ENCODE results near the gene VIL1. TPM values are rescaled to one million over a fixed set of nuclear protein-coding genes. Genes with fewer than 3 reads are reported as not detected.

VIL1 gene
- total and polyA plus RNA-seq, 2 of the 13 experiments (the other 11 are each of a cell fraction or from before 2014, with no cell fraction given): 287 to 301 TPM

DNA sequence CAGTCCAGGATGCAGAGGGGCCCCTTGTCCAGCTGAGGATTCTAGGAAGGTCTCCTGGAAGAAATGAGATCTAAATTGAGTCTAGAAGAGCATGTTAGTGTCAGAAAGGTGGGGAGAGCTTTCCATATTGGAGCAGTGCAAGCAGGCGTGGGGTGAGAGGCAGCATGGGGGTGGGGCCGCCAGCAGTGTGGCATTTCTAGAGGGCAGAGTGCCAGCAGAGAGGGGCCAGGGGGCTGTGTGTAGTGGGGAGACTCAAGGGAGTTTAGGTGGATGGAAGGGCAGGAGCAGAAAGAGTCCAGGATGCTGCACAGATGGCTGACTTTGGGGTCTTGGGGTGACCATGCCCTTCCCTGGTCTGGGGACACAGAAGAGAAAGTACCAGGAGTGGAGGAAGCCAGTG, 2.1 kb downstream of the VIL1 start (continued):
- TF ChIP-seq ZNF563 (CRISPR knock-in tag; IDR thresholded peaks at IDR 0.05) (no peak), PITX1 (CRISPR knock-in tag; IDR thresholded peaks at IDR 0.05) (no peak)

GRCh38 chr2:218422403-218423086, 3.6 kb downstream of the VIL1 start:
- Histone ChIP-seq H4K20me1 (ENCODE audit: insufficient read depth, low read length) (peaks cover 11% of the 10 kb centered on the region; the same call in 1 of the 2 replicates), H3K36me3 (replicated peaks in 1 of 2; ENCODE audit: control insufficient read depth in 1 of 2, insufficient read depth in 2 of 2, low read length in 2 of 2) (peaks cover 18 to 38% of the 10 kb centered on the region in 2 experiments), H3K27ac (ENCODE audit: extremely low read length, insufficient read depth, low read length) (no peak overlapping the region), H3K4me2 (ENCODE audit: low read depth, low read length) (peak overlapping the region; percentile 20; the same call in 1 of the 2 replicates), H3K4me3 (replicated peaks in 1 of 3; ENCODE audit: insufficient read depth in 1 of 3, low read depth in 2 of 3, low read length in 3 of 3) (no peak overlapping the region), H3K27me3 (ENCODE audit: control insufficient read depth in 1 of 2, insufficient read depth in 2 of 2, low read length in 2 of 2) (no peaks in the 10 kb centered on the region; a peak in 1 of 5 replicates), H3K4me1 (ENCODE audit: insufficient read depth, low read length) (peaks cover 51% of the 10 kb centered on the region), H3K9ac (ENCODE audit: insufficient read depth, low read depth, low read length) (no peak overlapping the region), H2AFZ (ENCODE audit: low read length) (no peak overlapping the region), H3K9me3 (ENCODE audit: low read length) (no peaks in the 10 kb centered on the region), H3K79me2 (ENCODE audit: insufficient read depth, low read length) (peaks cover 30% of the 10 kb centered on the region)
- WGBS (ENCODE audit: low lambda C conversion rate): 87% methylated on average over 9 of the region's 9 CpGs
- POLR2A ChIA-PET: interaction anchor here (5.6 kb wide), 1 partner anchor 9 kb away, joined by 59 read pairs; no protein-coding TSS in a partner anchor
- no TSS peak for BruUV-seq (replicated peaks)
- CTCF ChIA-PET (ENCODE audit: low intra/inter-chr PET ratio, low total read pairs): no interaction called here
- intact Hi-C loops (cut with micrococcal nuclease; ENCODE audit: unreplicated experiment) (no loop called here), in situ Hi-C loops (cut with HindIII; ENCODE audit: extremely low pct_ligation_motif_present, low pct_unique_long_range_greater_than_20kb) (no loop called here)
- TF ChIP-seq DPF2 (CRISPR knock-in tag; IDR thresholded peaks at IDR 0.05; ENCODE audit: borderline replicate concordance, low read depth) (no peak), ZBTB33 (CRISPR knock-in tag; IDR thresholded peaks at IDR 0.05) (peak; percentile 52; the same call in 1 of the 2 replicates), PRDM4 (CRISPR knock-in tag; IDR thresholded peaks at IDR 0.05; ENCODE audit: borderline replicate concordance) (no peak), ZSCAN22 (CRISPR knock-in tag; IDR thresholded peaks at IDR 0.05) (peak; percentile 79; the same call in 1 of the 2 replicates)
- TF ChIP-seq, protein P1, sequence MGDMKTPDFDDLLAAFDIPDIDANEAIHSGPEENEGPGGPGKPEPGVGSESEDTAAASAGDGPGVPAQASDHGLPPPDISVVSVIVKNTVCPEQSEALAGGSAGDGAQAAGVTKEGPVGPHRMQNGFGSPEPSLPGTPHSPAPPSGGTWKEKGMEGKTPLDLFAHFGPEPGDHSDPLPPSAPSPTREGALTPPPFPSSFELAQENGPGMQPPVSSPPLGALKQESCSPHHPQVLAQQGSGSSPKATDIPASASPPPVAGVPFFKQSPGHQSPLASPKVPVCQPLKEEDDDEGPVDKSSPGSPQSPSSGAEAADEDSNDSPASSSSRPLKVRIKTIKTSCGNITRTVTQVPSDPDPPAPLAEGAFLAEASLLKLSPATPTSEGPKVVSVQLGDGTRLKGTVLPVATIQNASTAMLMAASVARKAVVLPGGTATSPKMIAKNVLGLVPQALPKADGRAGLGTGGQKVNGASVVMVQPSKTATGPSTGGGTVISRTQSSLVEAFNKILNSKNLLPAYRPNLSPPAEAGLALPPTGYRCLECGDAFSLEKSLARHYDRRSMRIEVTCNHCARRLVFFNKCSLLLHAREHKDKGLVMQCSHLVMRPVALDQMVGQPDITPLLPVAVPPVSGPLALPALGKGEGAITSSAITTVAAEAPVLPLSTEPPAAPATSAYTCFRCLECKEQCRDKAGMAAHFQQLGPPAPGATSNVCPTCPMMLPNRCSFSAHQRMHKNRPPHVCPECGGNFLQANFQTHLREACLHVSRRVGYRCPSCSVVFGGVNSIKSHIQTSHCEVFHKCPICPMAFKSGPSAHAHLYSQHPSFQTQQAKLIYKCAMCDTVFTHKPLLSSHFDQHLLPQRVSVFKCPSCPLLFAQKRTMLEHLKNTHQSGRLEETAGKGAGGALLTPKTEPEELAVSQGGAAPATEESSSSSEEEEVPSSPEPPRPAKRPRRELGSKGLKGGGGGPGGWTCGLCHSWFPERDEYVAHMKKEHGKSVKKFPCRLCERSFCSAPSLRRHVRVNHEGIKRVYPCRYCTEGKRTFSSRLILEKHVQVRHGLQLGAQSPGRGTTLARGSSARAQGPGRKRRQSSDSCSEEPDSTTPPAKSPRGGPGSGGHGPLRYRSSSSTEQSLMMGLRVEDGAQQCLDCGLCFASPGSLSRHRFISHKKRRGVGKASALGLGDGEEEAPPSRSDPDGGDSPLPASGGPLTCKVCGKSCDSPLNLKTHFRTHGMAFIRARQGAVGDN (CRISPR knock-in tag; IDR thresholded peaks at IDR 0.05): 0 out of 2 replicates have a peak, but pooled peaks have one; percentile 8
- ATAC-seq: no peak
- FAIRE-seq: no peak
- no peak for DNase-seq (ENCODE audit: low spot score)

Data from HepG2 (cell line).